HG03139 (cell line): ENCODE measurements around the gene OTOG.

Experiments
- ATAC-seq: cut with Tn5 transposase; IDR thresholded peaks from one replicate; pipeline ENCODE4 v1.9.1; 2021; ENCODE audit not compliant: unreplicated experiment

The OTOG gene

GRCh38 chr11:17691976-17692375 is 144.9 kb downstream of the OTOG start:
- no peak for ATAC-seq

- ATAC-seq = no peak
Measured at GRCh38 chr11:17692931-17693330, 145.9 kb downstream of the OTOG start.

GRCh38 chr11:17693531-17693930 is 146.5 kb downstream of the OTOG start:
- ATAC-seq = no peak

GRCh38 chr11:17694494-17695110 is 147.5 kb downstream of the OTOG start:
- no peak for ATAC-seq

GRCh38 chr11:17695454-17696441 is 148.7 kb downstream of the OTOG start:
- ATAC-seq = no peak

GRCh38 chr11:17696741-17697140 is 149.7 kb downstream of the OTOG start:
- no peak for ATAC-seq
